PC-3 (cell line): ENCODE measurements around the gene INPP5D. TPM values are rescaled to one million over a fixed set of nuclear protein-coding genes. Genes with fewer than 3 reads are reported as not detected.

ENCODE experiments used
- ATAC-seq: fragments of 200-7000 bp; cut with Tn5 transposase; 2 replicates; pipeline ENCODE4 v1.9.1; 2020; ENCODE audit warnings: mild to moderate bottlenecking, moderate library complexity
- BruUV-seq: library from RNA; stranded (reverse); fragments of 400-500 nt; replicated peaks from 2 replicates; lab custom pipeline; 2021; lab: Mats Ljungman, UMichigan
- CTCF ChIA-PET: fragments of 300-600 bp; sonication (Branson Sonifier 250); formaldehyde crosslinking; loops from one replicate; lab custom pipeline; 2022; ENCODE audit warnings: antibody characterized with exemption; lab: Charles Lee
- POLR2A ChIA-PET: fragments of 300-600 bp; sonication (Branson Sonifier 250); formaldehyde crosslinking; loops from one replicate; lab custom pipeline; 2022; ENCODE audit warnings: antibody characterized with exemption; ENCODE audit not compliant: unreplicated experiment; lab: Charles Lee
- DNase-seq: peaks from one replicate; pipeline ENCODE4 v3.0.0-alpha.2; 2015
- H2AFZ ChIP-seq: fragments of 300-600 bp; sonication (generic); 2 replicates; pipeline ENCODE4 v1.6.0; 2016; ENCODE audit warnings: antibody characterized with exemption, low read length
- H3F3A ChIP-seq: fragments of 300-600 bp; sonication (generic); one replicate; pipeline ENCODE4 v1.6.0; 2017; ENCODE audit warnings: antibody characterized with exemption, low read length, control low read depth, mild to moderate bottlenecking; ENCODE audit not compliant: unreplicated experiment
- H3K27ac ChIP-seq: fragments of 300-600 bp; sonication (generic); 2 replicates; pipeline ENCODE4 v1.5.1; 2016; ENCODE audit warnings: mild to moderate bottlenecking, low read length
- H3K27me3 ChIP-seq: fragments of 300-600 bp; sonication (generic); 2 replicates; pipeline ENCODE4 v1.6.1; 2016; ENCODE audit warnings: low read length, mixed read lengths
- H3K36me3 ChIP-seq: fragments of 300-600 bp; sonication (generic); 2 replicates; pipeline ENCODE4 v1.6.1; 2016; ENCODE audit warnings: low read depth, mixed run types, low read length, mixed read lengths
- H3K4me1 ChIP-seq: fragments of 300-600 bp; sonication (generic); 2 replicates; pipeline ENCODE4 v1.5.1; 2016; ENCODE audit warnings: low read length; ENCODE audit not compliant: insufficient read depth
- H3K4me2 ChIP-seq: fragments of 300-600 bp; sonication (generic); 2 replicates; pipeline ENCODE4 v1.6.0; 2016; ENCODE audit warnings: low read length
- H3K4me3 ChIP-seq: fragments of 300-600 bp; sonication (generic); 2 replicates; pipeline ENCODE4 v1.5.1; 2016; ENCODE audit warnings: mild to moderate bottlenecking, low read length, mixed read lengths
- H3K79me2 ChIP-seq: fragments of 300-600 bp; sonication (generic); 2 replicates; pipeline ENCODE4 v1.6.1; 2017; ENCODE audit warnings: low read length, mixed read lengths
- H3K9ac ChIP-seq: fragments of 300-600 bp; sonication (generic); 2 replicates; pipeline ENCODE4 v1.6.0; 2016; ENCODE audit warnings: mild to moderate bottlenecking, low read length
- H3K9me2 ChIP-seq: fragments of 300-600 bp; sonication (generic); replicated peaks from 2 replicates; pipeline ENCODE4 v1.6.1; 2016; ENCODE audit warnings: mixed run types, low read length, mixed read lengths
- H3K9me3 ChIP-seq: fragments of 300-600 bp; sonication (generic); 2 replicates; pipeline ENCODE4 v1.6.1; 2016; ENCODE audit warnings: low read length, mixed read lengths
- H4K20me1 ChIP-seq: fragments of 300-600 bp; sonication (generic); 2 replicates; pipeline ENCODE4 v1.6.1; 2016; ENCODE audit warnings: low read length, mixed read lengths
- EZH2 ChIP-seq: fragments of 300-600 bp; sonication (generic); IDR thresholded peaks from one replicate; pipeline ENCODE4 v1.6.1; 2017; ENCODE audit warnings: antibody characterized with exemption, mild to moderate bottlenecking, low read length; ENCODE audit not compliant: unreplicated experiment
- EZH2phosphoT487 ChIP-seq: fragments of 300-600 bp; sonication (generic); IDR thresholded peaks from 2 replicates; pipeline ENCODE4 v1.6.1; 2018; ENCODE audit warnings: mild to moderate bottlenecking, antibody characterized with exemption, low read length, borderline replicate concordance
- intact Hi-C: fragments of 100-400 bp; cut with micrococcal nuclease; formaldehyde crosslinking; loops from 2 replicates; pipeline ENCODE4 v1.9.0; 2023
- total RNA-seq: library from RNA; depleted of rRNA; stranded (reverse); fragments of >200 nt; gene quantifications from 2 replicates; pipeline ENCODE4 v1.2.3, GENCODE V29; 2014
- TF ChIP-seq, protein P1 (sequence below): fragments of 300-600 bp; sonication (generic); conservative IDR thresholded peaks from 2 replicates; pipeline ENCODE4 v1.5.1; 2017; ENCODE audit warnings: antibody characterized with exemption, low read depth, mild to moderate bottlenecking, low read length

INPP5D gene
- total RNA-seq, 1 experiment from 2014 or later = 0.26 TPM

- TF ChIP-seq, protein P1, sequence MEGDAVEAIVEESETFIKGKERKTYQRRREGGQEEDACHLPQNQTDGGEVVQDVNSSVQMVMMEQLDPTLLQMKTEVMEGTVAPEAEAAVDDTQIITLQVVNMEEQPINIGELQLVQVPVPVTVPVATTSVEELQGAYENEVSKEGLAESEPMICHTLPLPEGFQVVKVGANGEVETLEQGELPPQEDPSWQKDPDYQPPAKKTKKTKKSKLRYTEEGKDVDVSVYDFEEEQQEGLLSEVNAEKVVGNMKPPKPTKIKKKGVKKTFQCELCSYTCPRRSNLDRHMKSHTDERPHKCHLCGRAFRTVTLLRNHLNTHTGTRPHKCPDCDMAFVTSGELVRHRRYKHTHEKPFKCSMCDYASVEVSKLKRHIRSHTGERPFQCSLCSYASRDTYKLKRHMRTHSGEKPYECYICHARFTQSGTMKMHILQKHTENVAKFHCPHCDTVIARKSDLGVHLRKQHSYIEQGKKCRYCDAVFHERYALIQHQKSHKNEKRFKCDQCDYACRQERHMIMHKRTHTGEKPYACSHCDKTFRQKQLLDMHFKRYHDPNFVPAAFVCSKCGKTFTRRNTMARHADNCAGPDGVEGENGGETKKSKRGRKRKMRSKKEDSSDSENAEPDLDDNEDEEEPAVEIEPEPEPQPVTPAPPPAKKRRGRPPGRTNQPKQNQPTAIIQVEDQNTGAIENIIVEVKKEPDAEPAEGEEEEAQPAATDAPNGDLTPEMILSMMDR = no peak
- TF ChIP-seq EZH2phosphoT487 (no peak), EZH2 (no peak)
- no peaks in the 10 kb centered on the region for H3K27me3 ChIP-seq
- no peak overlapping the region for H3K27ac ChIP-seq
- no peaks in the 10 kb centered on the region for H3K36me3 ChIP-seq
- no peaks in the 10 kb centered on the region for H4K20me1 ChIP-seq
- CTCF ChIA-PET = no interaction called here
- H3K4me3 ChIP-seq = no peak overlapping the region
- intact Hi-C loops = no loop called here
- no peaks in the 10 kb centered on the region for H3K9me3 ChIP-seq
- DNase-seq = no peak
- H3K4me2 ChIP-seq = no peak overlapping the region
- no peaks in the 10 kb centered on the region for H3K79me2 ChIP-seq
- H2AFZ ChIP-seq = no peak overlapping the region
- H3F3A ChIP-seq = no peaks in the 10 kb centered on the region
- H3K4me1 ChIP-seq = peaks cover 21% of the 10 kb centered on the region
- no TSS peak for BruUV-seq
- ATAC-seq = no peak
- H3K9ac ChIP-seq = no peak overlapping the region
- POLR2A ChIA-PET = no interaction called here
- H3K9me2 ChIP-seq = no peaks in the 10 kb centered on the region
Observed at GRCh38 chr2:233162770-233163169, 102.6 kb downstream of the INPP5D start.

DNA sequence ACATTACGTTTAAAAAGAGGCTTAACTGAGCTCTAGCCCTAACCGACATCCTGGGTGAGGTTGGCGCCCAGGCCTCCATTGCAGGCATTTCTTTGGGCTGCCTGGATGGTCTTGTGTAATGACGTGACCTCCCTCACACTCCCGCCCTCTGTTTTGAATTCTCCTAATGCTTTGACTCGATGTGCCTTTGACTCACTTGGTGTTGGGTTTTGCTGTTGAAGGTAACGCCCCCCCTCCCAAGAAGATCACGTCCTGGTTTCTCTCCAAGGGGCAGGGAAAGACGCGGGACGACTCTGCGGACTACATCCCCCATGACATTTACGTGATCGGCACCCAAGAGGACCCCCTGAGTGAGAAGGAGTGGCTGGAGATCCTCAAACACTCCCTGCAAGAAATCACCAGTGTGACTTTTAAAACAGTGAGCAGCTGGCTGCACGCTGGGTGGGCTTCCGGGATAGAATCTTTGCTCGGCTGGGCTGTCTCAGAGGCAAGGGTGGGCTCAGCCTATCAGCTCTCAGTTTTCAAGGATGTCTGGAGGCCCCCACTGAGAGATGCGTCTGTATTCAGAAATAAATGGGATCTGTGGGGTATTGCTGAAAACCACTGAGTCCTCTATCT lies 103.5 kb downstream of the INPP5D start:
- H2AFZ ChIP-seq = no peak overlapping the region
- BruUV-seq = no TSS peak
- no peak overlapping the region for H3K27ac ChIP-seq
- no peaks in the 10 kb centered on the region for H3K27me3 ChIP-seq
- H3K36me3 ChIP-seq = no peaks in the 10 kb centered on the region
- no peak for DNase-seq
- TF ChIP-seq EZH2 (no peak), EZH2phosphoT487 (no peak)
- TF ChIP-seq, protein P1 = no peak
- H3K4me1 ChIP-seq = peaks cover 21% of the 10 kb centered on the region
- no peak overlapping the region for H3K4me3 ChIP-seq
- no peak overlapping the region for H3K9ac ChIP-seq
- ATAC-seq = no peak
- H3F3A ChIP-seq = no peaks in the 10 kb centered on the region
- H3K79me2 ChIP-seq = no peaks in the 10 kb centered on the region
- no peaks in the 10 kb centered on the region for H4K20me1 ChIP-seq
- intact Hi-C loops = no loop called here
- POLR2A ChIA-PET = no interaction called here
- H3K9me3 ChIP-seq = no peaks in the 10 kb centered on the region
- CTCF ChIA-PET = no interaction called here
- H3K9me2 ChIP-seq = no peaks in the 10 kb centered on the region
- H3K4me2 ChIP-seq = no peak overlapping the region

DNA sequence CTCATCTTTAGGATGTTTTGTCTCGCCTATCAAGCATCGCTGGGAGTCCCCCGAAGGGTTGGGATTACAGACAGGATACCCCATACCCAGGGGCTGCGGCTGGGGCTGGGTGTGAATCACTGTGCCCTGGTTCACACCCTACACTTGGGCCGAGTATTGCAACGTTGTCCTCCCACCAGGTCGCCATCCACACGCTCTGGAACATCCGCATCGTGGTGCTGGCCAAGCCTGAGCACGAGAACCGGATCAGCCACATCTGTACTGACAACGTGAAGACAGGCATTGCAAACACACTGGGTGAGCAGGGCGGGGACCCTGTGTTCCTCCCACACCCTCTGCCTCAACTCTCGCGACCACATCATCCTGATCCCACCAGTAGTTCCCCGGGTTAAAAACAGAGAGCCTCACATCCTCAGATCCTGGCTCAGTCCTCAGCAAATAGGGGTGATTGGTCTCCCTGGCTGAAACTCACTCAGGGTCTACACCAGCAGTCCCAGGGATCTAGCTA lies 104.0 kb downstream of the INPP5D start:
- no peak for TF ChIP-seq EZH2
- TF ChIP-seq EZH2phosphoT487 = no peak
- TF ChIP-seq, protein P1 = no peak
- Histone ChIP-seq H3F3A (no peaks in the 10 kb centered on the region), H3K79me2 (no peaks in the 10 kb centered on the region), H3K9ac (no peak overlapping the region), H3K4me2 (no peak overlapping the region), H3K27ac (no peak overlapping the region), H2AFZ (no peak overlapping the region), H3K36me3 (no peaks in the 10 kb centered on the region), H3K4me1 (peaks cover 21% of the 10 kb centered on the region), H3K4me3 (no peak overlapping the region), H3K9me3 (no peaks in the 10 kb centered on the region), H3K9me2 (no peaks in the 10 kb centered on the region), H3K27me3 (no peaks in the 10 kb centered on the region), H4K20me1 (no peaks in the 10 kb centered on the region)
- BruUV-seq = no TSS peak
- intact Hi-C loops = no loop called here
- ChIA-PET POLR2A (no interaction called here), CTCF (no interaction called here)
- ATAC-seq (no peak), DNase-seq (no peak)
